COLO668 (cell line): ENCODE measurements around the gene EBF3.

Experiments used
- DNase-seq: peaks from one replicate; lab custom pipeline; 2025; ENCODE audit not compliant: unreplicated experiment; lab: John Stamatoyannopoulos, UW

EBF3 gene

GRCh38 chr10:129972145-129972965 is 8.3 kb upstream of the EBF3 start:
- DNase-seq = no peak

GRCh38 chr10:129971381-129972144 is 7.5 kb upstream of the EBF3 start:
- DNase-seq = peak; percentile 75

GRCh38 chr10:129970465-129971364 is 6.6 kb upstream of the EBF3 start:
- peak; percentile 4 for DNase-seq

GRCh38 chr10:129969911-129970464 is 5.9 kb upstream of the EBF3 start:
- DNase-seq = no peak

GRCh38 chr10:129969184-129969910 is 5.3 kb upstream of the EBF3 start:
- DNase-seq = no peak

- DNase-seq = peak; percentile 57
Measured at GRCh38 chr10:129968853-129969183, 4.7 kb upstream of the EBF3 start.

GRCh38 chr10:129968020-129968852 is 4.2 kb upstream of the EBF3 start:
- peak; percentile 1 for DNase-seq

GRCh38 chr10:129967579-129968019 is 3.5 kb upstream of the EBF3 start:
- DNase-seq = no peak

GRCh38 chr10:129966889-129967578 is 3.0 kb upstream of the EBF3 start:
- peak; percentile 7 for DNase-seq

- no peak for DNase-seq
Measured at GRCh38 chr10:129966370-129966888, 2.4 kb upstream of the EBF3 start.

GRCh38 chr10:129965959-129966358 is 1.9 kb upstream of the EBF3 start:
- no peak for DNase-seq

- DNase-seq = no peak
Measured at GRCh38 chr10:129965425-129965808, 1.3 kb upstream of the EBF3 start.

GRCh38 chr10:129964611-129965424 is 744 bp upstream of the EBF3 start:
- DNase-seq = peak; percentile 19

- DNase-seq = peak; percentile 47
Measured at GRCh38 chr10:129962872-129963640, 1.0 kb downstream of the EBF3 start.

GRCh38 chr10:129962031-129962871 is 1.8 kb downstream of the EBF3 start:
- DNase-seq = peak; percentile 4

GRCh38 chr10:129961157-129961701 is 2.8 kb downstream of the EBF3 start:
- no peak for DNase-seq
